GM13976 (cell line): ENCODE measurements around the gene XRCC5.
A peak's percentile ranks its signal among the peaks of the same experiment; 100 is the strongest.

Experiments used
- DNase-seq: peaks from one replicate; pipeline ENCODE4 v3.0.0; 2012; ENCODE audit warnings: low spot score
- in situ Hi-C: fragments of 300-500 bp; cut with MboI; formaldehyde crosslinking; loops from one replicate; pipeline ENCODE4 v1.12.0; 2022; ENCODE audit warnings: low sequenced_read_pairs, mixed read lengths, inconsistent platforms; ENCODE audit not compliant: unreplicated experiment
- TF ChIP-seq, protein P1 (sequence below): IDR thresholded peaks from 2 replicates; pipeline ENCODE4 v1.5.1; 2012; ENCODE audit warnings: borderline replicate concordance, mild to moderate bottlenecking; ENCODE audit not compliant: insufficient read depth; ENCODE audit errors: extremely low read depth, missing control alignments, control extremely low read depth

Gene XRCC5

DNA sequence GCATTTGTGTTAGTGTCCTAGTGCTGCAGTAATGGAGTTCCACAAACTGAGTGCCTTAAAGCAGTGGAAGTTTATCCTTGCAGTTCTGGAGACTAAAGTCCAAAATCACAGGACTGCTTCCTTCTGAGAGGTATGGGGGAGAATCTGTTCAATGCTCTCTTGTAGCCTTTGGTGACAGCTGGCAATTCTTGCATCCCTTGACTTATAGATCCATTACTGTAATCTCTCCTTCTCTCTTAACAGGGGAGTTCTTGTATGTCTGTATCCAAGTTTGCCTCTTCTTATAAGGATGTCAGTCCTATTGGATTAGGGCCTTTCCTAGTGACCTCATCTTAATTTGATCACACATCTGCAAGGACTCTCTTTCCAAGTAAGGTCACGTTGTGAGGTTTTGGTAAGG, 69.9 kb downstream of the XRCC5 start:
- in situ Hi-C loops = no loop called here
- DNase-seq = no peak
- TF ChIP-seq, protein P1, sequence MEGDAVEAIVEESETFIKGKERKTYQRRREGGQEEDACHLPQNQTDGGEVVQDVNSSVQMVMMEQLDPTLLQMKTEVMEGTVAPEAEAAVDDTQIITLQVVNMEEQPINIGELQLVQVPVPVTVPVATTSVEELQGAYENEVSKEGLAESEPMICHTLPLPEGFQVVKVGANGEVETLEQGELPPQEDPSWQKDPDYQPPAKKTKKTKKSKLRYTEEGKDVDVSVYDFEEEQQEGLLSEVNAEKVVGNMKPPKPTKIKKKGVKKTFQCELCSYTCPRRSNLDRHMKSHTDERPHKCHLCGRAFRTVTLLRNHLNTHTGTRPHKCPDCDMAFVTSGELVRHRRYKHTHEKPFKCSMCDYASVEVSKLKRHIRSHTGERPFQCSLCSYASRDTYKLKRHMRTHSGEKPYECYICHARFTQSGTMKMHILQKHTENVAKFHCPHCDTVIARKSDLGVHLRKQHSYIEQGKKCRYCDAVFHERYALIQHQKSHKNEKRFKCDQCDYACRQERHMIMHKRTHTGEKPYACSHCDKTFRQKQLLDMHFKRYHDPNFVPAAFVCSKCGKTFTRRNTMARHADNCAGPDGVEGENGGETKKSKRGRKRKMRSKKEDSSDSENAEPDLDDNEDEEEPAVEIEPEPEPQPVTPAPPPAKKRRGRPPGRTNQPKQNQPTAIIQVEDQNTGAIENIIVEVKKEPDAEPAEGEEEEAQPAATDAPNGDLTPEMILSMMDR = no peak

DNA sequence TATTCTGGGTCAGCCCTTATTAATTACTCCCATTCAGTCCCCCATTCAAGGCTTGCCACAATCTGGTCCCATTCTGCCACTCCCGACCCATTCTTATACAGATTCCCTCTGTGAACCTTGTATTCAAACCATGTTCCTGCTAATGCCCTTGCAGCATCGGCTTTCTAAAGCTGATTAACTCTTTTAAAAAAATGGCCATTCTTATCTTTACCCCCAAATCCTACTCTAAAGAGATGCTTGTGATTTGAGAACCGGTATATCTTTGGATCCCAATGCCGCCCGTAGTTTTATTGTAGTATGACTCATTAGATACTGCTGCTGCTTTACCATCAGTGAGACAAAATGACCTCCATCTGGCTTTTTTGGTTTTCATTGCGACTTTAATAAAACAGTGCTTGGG, 72.2 kb downstream of the XRCC5 start:
- DNase-seq = no peak
- TF ChIP-seq, protein P1 = no peak
- in situ Hi-C loops = no loop called here

DNA sequence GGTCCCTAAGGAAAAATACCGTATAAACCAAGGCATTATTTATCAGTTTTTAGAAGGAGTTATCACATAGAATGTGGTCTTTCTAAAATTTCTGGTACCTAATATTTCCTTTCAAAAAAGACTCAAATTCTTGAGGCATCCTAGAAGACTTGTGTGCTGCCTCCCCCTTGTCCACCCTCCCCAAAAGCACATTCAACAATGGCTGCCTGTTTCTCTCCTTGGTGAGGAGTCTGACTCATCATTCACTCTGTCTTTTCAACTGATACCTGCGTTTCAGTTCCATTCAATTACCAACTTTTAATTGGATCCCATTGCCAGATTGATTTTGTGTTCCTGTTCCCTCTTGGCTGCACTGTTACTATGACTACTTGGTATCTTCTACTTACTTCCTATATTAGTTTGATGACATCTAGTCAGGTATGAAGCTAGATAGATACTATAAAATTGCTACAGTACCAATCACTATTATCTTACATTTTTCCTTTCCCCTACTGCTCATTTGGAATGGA, 72.9 kb downstream of the XRCC5 start:
- no peak for DNase-seq
- TF ChIP-seq, protein P1 = no peak
- in situ Hi-C loops = no loop called here

DNA sequence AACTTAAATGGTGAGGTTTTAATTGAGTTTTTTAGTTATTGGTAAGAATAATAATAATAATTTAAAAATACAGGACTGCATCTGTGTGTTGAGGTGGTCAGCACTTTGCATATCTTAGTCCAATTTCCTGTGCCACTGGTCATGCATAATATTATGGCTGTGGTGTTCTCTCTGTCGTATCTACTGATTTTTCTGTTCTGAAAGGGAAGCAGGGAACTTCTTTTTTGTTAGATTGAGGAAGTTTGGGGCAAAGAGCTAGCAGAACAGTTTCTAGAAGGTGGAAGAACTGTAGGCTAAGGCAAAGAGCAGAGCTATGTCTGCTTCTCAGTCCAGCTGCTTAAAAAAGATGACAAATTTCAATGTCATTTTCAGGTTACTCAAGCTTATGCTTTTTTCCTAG, 74.3 kb downstream of the XRCC5 start:
- in situ Hi-C loops = no loop called here
- peak; percentile 17 for DNase-seq
- TF ChIP-seq, protein P1 = no peak

DNA sequence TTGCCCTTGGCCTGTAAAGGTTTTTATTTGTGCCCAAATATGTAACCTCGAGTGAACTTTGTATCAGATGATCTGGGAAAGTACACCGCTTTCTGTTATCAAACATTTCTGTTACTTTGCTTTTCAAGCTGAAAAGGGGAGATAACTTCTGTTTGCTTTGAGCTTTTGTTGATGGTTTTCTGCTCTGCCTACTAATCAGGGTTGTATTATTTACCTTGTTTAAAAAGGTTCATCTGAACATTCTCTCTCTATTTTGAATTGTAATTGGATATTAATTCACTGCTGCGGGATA, 79.4 kb downstream of the XRCC5 start:
- DNase-seq = no peak
- in situ Hi-C loops = no loop called here
- TF ChIP-seq, protein P1 = no peak

DNA sequence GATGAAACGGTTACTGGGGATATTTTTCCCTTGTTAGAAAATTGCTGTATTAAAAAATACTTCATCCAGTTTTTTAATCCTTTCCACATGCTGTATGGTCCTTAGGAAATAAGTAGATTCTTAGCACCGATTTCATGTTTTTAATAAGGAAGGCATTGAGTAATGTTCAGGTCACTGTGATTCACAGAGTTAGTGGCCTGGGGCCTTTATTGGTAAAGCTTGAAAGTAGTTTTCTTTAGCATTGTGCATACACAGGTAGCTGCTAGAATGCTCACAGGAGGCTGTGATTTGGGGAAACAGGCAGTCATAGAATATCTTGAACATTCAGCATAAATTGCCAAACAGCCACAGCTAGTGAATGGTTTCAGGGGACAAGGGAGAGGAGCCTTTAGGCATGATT, 79.8 kb downstream of the XRCC5 start:
- in situ Hi-C loops = no loop called here
- DNase-seq = no peak
- TF ChIP-seq, protein P1 = no peak

DNA sequence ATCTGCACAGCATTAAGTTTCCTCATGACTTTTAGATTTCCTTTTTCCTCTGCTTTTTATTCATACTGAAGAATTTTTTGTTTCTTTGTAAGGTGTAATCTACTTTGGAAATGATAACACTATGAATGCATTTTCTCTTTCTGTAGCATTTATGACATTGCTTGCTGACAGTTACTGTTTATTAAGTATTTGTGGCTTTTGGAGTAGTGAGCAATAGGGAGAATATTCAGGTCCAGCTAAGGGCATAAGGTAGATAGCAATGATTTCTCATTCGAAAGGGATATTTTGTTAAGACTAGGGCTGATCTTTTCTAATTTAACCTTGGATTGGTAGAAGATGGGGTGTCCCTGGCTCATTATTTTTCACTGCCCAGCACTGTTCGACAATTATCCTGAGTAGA, 80.3 kb downstream of the XRCC5 start:
- in situ Hi-C loops = no loop called here
- TF ChIP-seq, protein P1 = no peak
- no peak for DNase-seq
